ENCODE measurements around the gene PRKAG2.

PRKAG2 gene

DNA sequence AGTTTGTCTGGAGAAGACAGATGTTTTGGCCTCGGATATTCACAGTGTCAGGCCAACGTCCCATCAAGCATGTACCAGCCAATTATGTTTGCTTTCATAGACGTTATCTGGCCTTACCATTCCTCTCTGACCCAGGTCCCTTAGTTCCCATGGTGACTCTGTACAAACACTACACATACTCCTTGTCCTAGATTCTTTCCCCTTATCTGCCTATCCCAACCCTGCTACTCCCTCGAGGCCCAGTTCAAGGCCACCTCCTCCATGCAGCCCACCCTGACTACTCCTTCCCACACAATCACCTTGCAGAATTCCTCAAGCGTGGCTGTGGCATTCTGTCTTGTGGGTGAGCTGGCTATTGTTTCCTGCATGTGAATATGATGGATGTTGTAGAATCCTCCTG is 155.2 kb downstream of the PRKAG2 start:
- no peak for FAIRE-seq

GRCh38 chr7:151721236-151721635 is 155.7 kb downstream of the PRKAG2 start:
- FAIRE-seq: no peak

- FAIRE-seq: no peak
Measured at GRCh38 chr7:151720280-151720679, 156.6 kb downstream of the PRKAG2 start.

- FAIRE-seq: no peak
Measured at GRCh38 chr7:151719897-151720242, 157.0 kb downstream of the PRKAG2 start.

DNA sequence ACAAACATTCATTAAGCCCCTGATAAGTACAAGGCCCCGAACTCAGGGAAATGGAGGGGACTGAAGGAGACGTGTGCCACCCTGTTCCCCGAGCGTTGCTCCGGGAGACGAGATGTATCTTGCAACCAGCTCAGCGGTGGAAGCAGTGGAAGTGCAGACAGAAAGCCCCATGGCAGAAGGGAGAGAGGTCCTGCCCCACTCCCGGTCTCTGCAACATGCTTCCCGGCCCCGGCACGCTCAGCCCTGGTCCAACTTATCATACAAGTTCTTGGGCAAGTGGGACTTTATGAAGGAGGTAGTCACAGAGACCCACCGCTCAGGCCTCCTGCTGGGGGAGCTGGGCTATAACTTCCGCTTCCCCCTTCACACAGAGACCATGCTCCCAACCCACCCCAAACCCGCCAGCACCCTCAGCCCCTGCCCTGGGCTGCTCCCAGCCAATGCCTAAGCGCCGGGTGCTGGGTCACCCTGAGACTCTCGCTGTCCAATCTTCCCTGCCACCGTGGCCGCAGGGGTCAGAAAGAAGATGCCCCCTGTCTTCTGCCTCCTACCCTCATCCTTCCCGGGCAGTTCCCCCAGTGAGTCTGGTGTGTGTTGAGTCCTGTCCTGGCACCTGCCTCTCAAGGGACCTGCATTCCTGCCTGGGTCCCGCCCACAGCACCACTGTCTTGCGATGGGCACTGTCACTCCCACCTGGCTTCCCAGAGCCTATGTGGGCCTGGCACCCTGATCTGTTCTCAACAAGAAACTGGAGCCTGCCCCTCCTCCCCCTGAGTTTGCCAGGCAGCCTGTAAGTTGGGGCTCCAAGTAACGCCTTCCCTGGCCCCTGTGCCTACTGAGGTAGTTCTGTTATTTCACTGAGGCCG is 157.7 kb downstream of the PRKAG2 start:
- no peak for FAIRE-seq

- no peak for FAIRE-seq
Measured at GRCh38 chr7:151717918-151718317, 159.0 kb downstream of the PRKAG2 start.

DNA sequence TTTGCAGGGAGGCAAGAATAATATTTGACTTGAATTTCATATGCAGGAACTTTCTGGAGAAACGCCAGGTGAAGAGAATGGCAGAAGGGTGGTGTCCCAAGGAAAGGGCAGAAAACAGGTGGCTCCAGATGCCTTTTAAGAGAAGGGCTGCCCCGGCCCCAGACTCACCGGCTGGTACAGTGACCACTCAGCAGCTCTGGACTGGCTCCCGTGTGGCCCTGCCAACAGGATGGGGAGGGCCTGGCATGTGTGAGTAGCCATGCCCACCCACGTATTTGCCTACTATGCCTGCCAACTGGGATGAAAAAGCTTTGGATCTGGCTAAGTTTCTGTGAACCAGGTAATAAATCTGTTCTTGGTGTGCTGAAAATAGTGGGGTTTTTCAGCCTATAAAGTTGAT is 159.5 kb downstream of the PRKAG2 start:
- FAIRE-seq: no peak

DNA sequence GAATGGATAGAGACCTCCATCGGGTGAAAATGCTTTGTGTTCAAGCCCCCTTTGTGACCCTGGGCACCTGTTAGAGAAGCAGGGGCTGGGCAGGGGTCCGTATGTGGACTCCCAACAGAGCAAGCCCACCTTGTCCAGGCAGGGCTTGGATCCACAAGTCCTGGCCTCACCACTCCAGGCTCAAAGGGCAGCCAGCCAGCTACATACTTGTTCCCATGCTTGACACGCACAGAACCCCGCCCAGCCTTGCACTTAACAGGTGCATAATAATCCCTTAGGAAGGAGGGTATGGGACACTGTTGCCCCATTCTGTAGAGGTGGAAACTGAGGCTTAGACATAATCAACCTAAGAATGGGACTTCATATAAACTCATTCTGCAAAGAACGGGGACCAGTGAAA is 160.6 kb downstream of the PRKAG2 start:
- no peak for FAIRE-seq

GRCh38 chr7:151715666-151716315 is 161.1 kb downstream of the PRKAG2 start:
- FAIRE-seq: no peak

GRCh38 chr7:151714201-151714600 is 162.7 kb downstream of the PRKAG2 start:
- FAIRE-seq: no peak

DNA sequence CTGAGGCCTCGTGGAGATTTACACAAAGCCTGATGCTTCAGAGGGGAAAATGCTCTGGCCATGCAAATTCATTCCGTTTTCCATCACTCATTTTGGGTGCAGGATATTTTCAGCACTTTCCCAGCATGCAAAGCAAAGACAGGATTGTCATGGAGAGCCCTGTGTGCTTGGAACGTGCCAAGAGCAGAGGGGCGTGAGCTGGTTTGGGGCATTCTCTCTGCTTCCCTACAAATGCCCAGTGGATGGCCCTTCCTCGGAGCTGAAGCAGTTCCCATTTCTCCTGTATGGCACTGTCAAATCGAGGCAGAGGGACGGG is 164.1 kb downstream of the PRKAG2 start:
- FAIRE-seq: no peak

- FAIRE-seq: no peak
Measured at GRCh38 chr7:151711906-151712809, 164.8 kb downstream of the PRKAG2 start.

DNA sequence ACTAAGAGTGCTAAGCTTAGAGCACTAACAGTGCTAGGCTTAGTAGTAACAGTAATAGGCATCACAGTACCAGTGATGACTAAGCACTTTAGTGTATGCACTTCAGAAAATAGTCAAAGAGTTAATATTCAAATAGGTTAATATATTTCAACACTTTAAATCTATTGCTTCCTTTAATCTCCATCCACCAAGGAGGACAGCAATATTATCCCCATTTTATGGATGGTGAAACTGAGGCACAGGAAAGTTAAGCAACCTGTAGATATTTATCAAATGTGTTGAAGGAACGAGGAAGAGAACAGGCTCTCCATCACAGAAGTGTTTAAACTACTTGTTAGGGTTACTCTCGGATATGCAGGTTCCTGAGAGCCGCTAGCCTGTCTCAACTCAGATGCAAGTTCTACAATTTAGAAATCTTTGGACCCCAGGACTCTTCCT is 165.5 kb downstream of the PRKAG2 start:
- FAIRE-seq: no peak

DNA sequence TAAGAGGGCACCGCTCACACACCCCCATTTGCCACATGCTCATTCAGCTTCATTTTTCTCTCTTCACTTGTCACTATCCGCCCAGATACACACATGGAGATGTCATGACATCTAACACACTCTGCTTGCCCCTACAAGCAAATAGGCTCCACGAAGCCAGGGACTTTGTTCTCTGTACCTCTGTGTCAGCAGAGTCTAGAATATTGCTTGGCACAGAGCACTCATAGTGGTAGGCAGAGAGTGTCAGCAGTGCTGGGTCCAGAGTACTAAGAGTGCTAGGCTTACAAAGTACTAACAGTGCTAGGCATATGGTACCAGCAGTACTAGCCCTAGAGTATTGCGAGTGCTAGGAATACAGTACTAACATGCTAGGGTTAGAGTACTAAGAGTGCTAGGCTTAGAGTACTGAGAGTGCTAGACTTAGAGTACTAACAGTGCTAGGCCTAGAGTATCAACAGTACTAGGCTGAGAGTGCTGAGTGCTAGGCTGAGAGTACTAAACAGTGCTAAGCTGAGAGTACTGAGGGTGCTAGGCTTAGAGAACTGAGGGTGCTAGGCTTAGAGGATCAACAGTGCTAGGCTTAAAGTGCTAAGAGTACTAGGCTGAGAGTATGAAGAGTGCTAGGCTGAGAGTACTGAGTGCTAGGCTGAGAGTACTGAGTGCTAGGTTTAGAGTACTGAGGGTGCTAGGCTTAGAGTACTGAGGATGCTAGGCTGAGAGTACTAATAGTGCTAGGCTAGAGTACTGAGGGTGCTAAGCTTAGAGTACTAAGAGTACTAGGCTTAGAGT is 166.1 kb downstream of the PRKAG2 start:
- no peak for FAIRE-seq

- FAIRE-seq: no peak
Measured at GRCh38 chr7:151710121-151710640, 166.7 kb downstream of the PRKAG2 start.

- no peak for FAIRE-seq
Measured at GRCh38 chr7:151709141-151710038, 167.5 kb downstream of the PRKAG2 start.

GRCh38 chr7:151708610-151709009 is 168.3 kb downstream of the PRKAG2 start:
- FAIRE-seq: no peak

- FAIRE-seq: no peak
Measured at GRCh38 chr7:151707757-151708156, 169.2 kb downstream of the PRKAG2 start.

GRCh38 chr7:151707105-151707469 is 169.8 kb downstream of the PRKAG2 start:
- no peak for FAIRE-seq

DNA sequence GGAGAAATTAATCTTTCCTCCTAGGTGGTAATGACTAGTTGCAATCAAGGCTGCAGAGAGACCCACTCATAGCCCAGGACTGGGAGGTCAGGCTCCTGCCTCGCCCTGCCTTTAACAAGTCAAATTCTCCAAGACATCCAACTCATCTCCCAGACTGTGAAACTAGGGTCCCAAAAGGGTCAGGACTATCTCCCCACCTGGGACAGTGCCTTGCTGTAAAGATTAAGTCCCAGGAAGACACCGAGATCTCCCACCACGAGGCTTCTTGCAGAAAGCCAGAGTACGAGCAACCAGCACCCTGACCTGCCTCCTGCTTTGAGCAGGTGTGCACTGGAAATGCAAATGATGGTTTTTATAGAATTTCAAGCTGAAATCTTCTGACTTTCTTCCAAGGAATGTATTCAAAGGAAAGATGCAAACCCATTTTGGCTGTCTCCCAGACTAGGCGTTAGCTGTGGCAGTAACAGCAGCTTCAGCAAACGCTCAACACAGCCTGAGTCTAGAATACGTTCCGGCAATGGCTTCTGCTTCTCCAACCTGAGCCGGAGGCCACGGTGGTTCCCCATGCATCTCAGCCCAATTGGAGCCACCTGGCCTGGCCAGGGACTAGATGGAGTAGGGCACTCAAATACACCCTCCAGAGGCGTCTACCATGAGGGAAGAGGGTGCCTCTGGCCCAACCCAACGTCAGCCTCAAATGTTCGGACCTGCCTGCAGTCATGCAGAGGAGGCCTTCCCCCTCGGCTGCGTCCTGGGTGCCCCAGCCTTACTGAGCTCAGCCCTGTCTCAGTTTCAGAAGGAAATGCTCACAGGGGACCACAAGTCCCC is 170.4 kb downstream of the PRKAG2 start:
- FAIRE-seq: no peak
